Medulla oblongata (tissue), 1 donor: ENCODE results near the gene KLRC3.
"Not testable (repeated sequence)": the region's sequence is repeated elsewhere in the genome, so short reads cannot be mapped to it uniquely, and the experiment has no call there.

ENCODE experiments used
- DNase-seq: peaks from one replicate; pipeline ENCODE4 v3.0.0-alpha.2; 2015; ENCODE audit errors: extremely low spot score

Gene KLRC3

GRCh38 chr12:10400829-10401228, 19.6 kb downstream of the KLRC3 start:
- DNase-seq, result no peak

- DNase-seq, result no peak
Measured at GRCh38 chr12:10398168-10398567, 22.2 kb downstream of the KLRC3 start.

- no peak for DNase-seq
Measured at GRCh38 chr12:10397296-10397695, 23.1 kb downstream of the KLRC3 start.

GRCh38 chr12:10396176-10396575, 24.2 kb downstream of the KLRC3 start:
- not testable (repeated sequence) for DNase-seq

GRCh38 chr12:10395390-10395998, 24.9 kb downstream of the KLRC3 start:
- DNase-seq, result peak; percentile 54

GRCh38 chr12:10394531-10395152, 25.8 kb downstream of the KLRC3 start:
- not testable (repeated sequence) for DNase-seq

- no peak for DNase-seq
Measured at GRCh38 chr12:10393291-10393690, 27.1 kb downstream of the KLRC3 start.

GRCh38 chr12:10392394-10392930, 27.9 kb downstream of the KLRC3 start:
- DNase-seq, result peak; percentile 69

DNA sequence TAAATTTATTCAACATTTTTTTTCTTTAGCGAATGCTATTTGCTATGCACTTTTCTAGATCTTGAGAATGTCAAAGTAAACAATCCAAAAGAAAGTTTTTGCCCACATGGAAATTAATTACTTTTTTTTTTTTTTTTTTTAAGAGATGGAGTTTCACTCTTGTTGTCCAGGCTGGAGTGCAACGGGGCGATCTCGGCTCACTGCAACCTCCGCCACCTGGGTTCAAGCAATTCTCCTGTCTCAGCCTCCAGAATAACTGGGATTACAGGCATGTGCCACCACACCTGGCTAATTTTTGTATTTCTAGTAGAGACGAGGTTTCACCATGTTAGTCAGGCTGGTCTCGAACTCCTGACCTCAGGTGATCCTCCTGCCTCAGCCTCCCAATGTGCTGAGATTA, 29.4 kb downstream of the KLRC3 start:
- not testable (repeated sequence) for DNase-seq

DNA sequence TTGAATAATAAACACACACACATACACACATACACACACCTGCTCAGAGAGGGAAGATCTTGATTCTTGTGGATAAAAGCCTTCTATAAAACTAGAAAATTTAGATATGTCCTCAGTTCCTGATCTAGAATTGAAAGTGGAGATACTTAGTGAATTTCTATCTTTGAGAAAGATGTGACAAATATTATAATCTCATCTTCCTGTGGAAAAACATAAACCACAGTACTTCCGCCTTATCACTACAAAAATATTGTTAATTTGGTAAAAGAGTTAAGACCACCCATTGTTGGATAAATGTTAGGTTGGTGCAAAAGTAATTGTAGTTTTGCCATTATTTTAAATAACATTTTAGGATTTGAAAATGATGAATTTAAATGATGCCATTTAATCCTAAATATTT, 30.5 kb downstream of the KLRC3 start, which contains the start of gene KLRK1:
Gene KLRK1 (minus strand): TSS at position 138 of the 400 bp plus-strand sequence. CDS start 1,231 bp downstream, outside the sequence.
- no peak for DNase-seq

- DNase-seq, result no peak
Measured at GRCh38 chr12:10388624-10389413, 31.6 kb downstream of the KLRC3 start.

- DNase-seq, result not testable (repeated sequence)
Measured at GRCh38 chr12:10387498-10387897, 32.9 kb downstream of the KLRC3 start.

GRCh38 chr12:10386857-10387256, 33.5 kb downstream of the KLRC3 start:
- no peak for DNase-seq

DNA sequence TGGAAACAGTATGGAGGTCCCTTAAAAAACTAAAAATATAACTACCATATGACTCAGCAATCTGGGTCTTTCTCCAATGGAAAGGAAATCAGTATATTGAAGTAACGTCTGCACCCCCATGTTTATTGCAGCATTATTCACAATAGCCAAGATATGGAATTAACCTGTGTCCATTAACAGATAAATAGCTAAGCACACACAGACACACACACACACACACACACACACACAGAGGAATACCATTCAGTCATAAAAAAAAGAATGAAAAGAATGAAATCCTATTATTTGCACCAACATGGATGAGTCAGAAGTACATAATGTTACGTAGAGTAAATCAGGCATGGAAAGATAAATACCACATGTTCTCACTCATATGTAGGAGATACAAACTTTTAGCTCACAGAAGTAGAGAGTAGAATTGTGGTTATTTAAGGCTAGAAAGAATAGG, 35.2 kb downstream of the KLRC3 start:
- no peak for DNase-seq

GRCh38 chr12:10384191-10384590, 36.2 kb downstream of the KLRC3 start:
- no peak for DNase-seq

GRCh38 chr12:10381928-10382628, 38.3 kb downstream of the KLRC3 start:
- no peak for DNase-seq

- DNase-seq, result not testable (repeated sequence)
Measured at GRCh38 chr12:10378737-10379136, 41.7 kb downstream of the KLRC3 start.

DNA sequence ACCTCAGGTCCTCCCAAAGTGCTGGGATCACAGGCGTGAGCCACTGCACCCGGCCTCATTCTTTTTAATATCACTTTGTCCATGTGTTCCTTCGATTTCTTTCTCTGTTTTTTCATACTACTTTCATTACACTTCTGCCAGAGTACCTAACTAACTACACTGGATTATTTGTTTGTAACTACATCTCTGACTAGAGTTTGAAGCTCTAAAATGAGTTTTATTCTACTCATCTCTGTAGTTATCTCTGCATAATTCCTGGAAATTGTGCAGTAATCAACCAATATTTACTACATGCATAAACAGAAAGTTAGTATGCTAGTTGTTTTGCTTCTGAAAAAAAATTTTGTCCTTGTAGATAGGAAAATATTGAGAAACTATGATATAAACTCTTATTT, 45.8 kb downstream of the KLRC3 start:
- DNase-seq, result no peak

DNA sequence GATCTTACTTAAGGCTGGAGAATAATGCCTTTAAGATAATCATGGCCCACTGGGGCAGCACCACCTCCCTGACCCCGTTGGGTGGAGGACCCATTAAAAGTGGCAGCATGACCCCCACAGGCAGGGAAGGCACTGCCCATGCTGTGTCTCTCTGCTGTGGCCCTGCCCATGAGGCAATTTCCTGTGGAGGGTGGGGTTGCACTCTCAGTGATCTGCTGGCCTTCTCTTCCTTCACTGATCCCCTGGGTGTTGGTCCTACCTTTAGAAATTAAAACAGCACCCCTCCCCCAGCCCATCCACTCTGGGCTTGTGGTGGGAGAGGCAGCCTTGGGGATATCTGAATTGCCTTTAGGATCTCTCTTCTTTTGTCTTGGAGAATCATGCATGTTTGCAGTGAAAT, 47.8 kb downstream of the KLRC3 start:
- no peak for DNase-seq

- DNase-seq, result peak; percentile 40
Measured at GRCh38 chr12:10371893-10372535, 48.4 kb downstream of the KLRC3 start.
